Camera-type eye (tissue), 1 donor: Measurements from ENCODE around the gene FLT3. TPM values are rescaled to one million over a fixed set of nuclear protein-coding genes. Genes with fewer than 3 reads are reported as not detected.

Experiments
- total RNA-seq: library from RNA; depleted of rRNA; stranded (reverse); fragments of >200 nt; gene quantifications from one replicate; pipeline ENCODE4 v1.2.3, GENCODE V29; 2014

The FLT3 gene
- 0.60 TPM for total RNA-seq

GRCh38 chr13:28100150-28101121 is at the start of gene FLT3:
Gene FLT3, minus strand, starts transcription at chr13:28100576. Its CDS starts 66 bp downstream, at chr13:28100510.

GRCh38 chr13:28138012-28138755 is 37.8 kb upstream of the FLT3 start, which contains the start of gene PAN3:
Gene PAN3, plus strand, starts transcription at chr13:28138545. Its CDS starts 113 bp downstream, at chr13:28138658.

GRCh38 chr13:27988520-27988919 is 111.9 kb downstream of the FLT3 start, which contains the start of gene URAD:
Gene URAD, minus strand, starts transcription at chr13:27988693. Its CDS starts 56 bp downstream, at chr13:27988637.

GRCh38 chr13:27969082-27969865 is 131.1 kb downstream of the FLT3 start, which contains the start of gene CDX2:
Gene CDX2, minus strand, starts transcription at chr13:27969315. Its CDS starts 309 bp downstream, at chr13:27969006.

Other genes with a start within 250 kb of the FLT3 start
- gene PDX1, start 180.6 kb downstream of the FLT3 start, total RNA-seq: not detected
- not detected for gene CDX2, start 131.3 kb downstream of the FLT3 start, total RNA-seq
- not detected for gene URAD, start 111.9 kb downstream of the FLT3 start, total RNA-seq
- gene PAN3, start 38.0 kb upstream of the FLT3 start, total RNA-seq: 73.5 TPM